HepG2 (cell line): ENCODE data around the gene TEKTIP1. TPM values are rescaled to one million over a fixed set of nuclear protein-coding genes. Genes with fewer than 3 reads are reported as not detected.

Experiments
- CCDC6 ChIP-seq: sonication (generic); formaldehyde crosslinking; IDR thresholded peaks from 2 replicates; pipeline ENCODE4 v1.8.1; 2022; ENCODE audit warnings: mild to moderate bottlenecking, missing genetic modification reagents, moderate library complexity
- CHD4 ChIP-seq: fragments of 200-600 bp; sonication (generic); IDR thresholded peaks from 2 replicates; pipeline ENCODE4 v1.7.0; 2017; ENCODE audit warnings: mild to moderate bottlenecking, low read length, borderline replicate concordance
- HDAC1 ChIP-seq: sonication (generic); formaldehyde crosslinking; IDR thresholded peaks from 2 replicates; pipeline ENCODE4 v1.5.1; 2020; ENCODE audit warnings: mild to moderate bottlenecking, missing genetic modification reagents
- HIVEP1 ChIP-seq: sonication (generic); formaldehyde crosslinking; IDR thresholded peaks from 2 replicates; pipeline ENCODE4 v1.4.0; 2020; ENCODE audit warnings: mild to moderate bottlenecking, missing genetic modification reagents
- MED13 ChIP-seq: sonication (generic); formaldehyde crosslinking; IDR thresholded peaks from 2 replicates; pipeline ENCODE4 v1.5.0; 2020; ENCODE audit warnings: missing genetic modification reagents
- NCOA1 ChIP-seq: sonication (generic); formaldehyde crosslinking; IDR thresholded peaks from 2 replicates; pipeline ENCODE4 v1.9.0; 2021; ENCODE audit warnings: missing genetic modification reagents
- PAX8 ChIP-seq: sonication (generic); formaldehyde crosslinking; IDR thresholded peaks from 2 replicates; pipeline ENCODE4 v1.8.0; 2022; ENCODE audit warnings: mild to moderate bottlenecking, missing genetic modification reagents, borderline replicate concordance
- SMAD1 ChIP-seq: sonication (generic); formaldehyde crosslinking; IDR thresholded peaks from 2 replicates; pipeline ENCODE4 v1.4.0; 2020; ENCODE audit warnings: missing genetic modification reagents, low read depth, mild to moderate bottlenecking, borderline replicate concordance
- ZKSCAN1 ChIP-seq: fragments of 150-350 bp; IDR thresholded peaks from 2 replicates; pipeline ENCODE4 v1.6.1; 2014; ENCODE audit warnings: low read length
- ZNF33B ChIP-seq: sonication (generic); formaldehyde crosslinking; IDR thresholded peaks from 2 replicates; pipeline ENCODE4 v1.5.1; 2020; ENCODE audit warnings: mild to moderate bottlenecking, missing genetic modification reagents
- ZNF501 ChIP-seq: sonication (generic); formaldehyde crosslinking; IDR thresholded peaks from 2 replicates; pipeline ENCODE4 v1.5.1; 2020; ENCODE audit warnings: mild to moderate bottlenecking, moderate library complexity, missing genetic modification reagents
- polyA plus RNA-seq, 8 experiments: library from polyadenylated mRNA; depleted of rRNA in 3 of 8; stranded (reverse) in 7 of 8; unstranded in 1 of 8; fragments of >200 nt; fragmentation: Illumina TruSeq in 4 of 8; extraction: Trizol in 4 of 8; gene quantifications; 2 replicates each; pipeline versions ENCODE4 v1.2.1 to v1.2.3, GENCODE V29; 2011 to 2016; ENCODE audit warnings: low read depth in 4 of 8, missing spikeins in 1 of 8, mixed read lengths in 1 of 8; ENCODE audit not compliant: insufficient read depth in 1 of 8
- total RNA-seq, 5 experiments: library from RNA; depleted of rRNA; stranded (reverse); fragments of >200 nt; fragmentation: Illumina TruSeq; extraction: Trizol; gene quantifications; 2 replicates each; pipeline ENCODE4 v1.2.3, GENCODE V29; 2016; ENCODE audit warnings: low read depth in 1 of 5
- TF ChIP-seq, protein P1 (sequence below): IDR thresholded peaks from 2 replicates; pipeline ENCODE4 v1.6.1; 2016; ENCODE audit warnings: low read depth
- TF ChIP-seq, protein P2 (sequence below): sonication (generic); formaldehyde crosslinking; IDR thresholded peaks from 2 replicates; pipeline ENCODE4 v1.5.0; 2020; ENCODE audit warnings: missing genetic modification reagents
- TF ChIP-seq, protein P3 (sequence below): IDR thresholded peaks from 2 replicates; pipeline ENCODE4 v1.6.1; 2018; ENCODE audit warnings: missing genetic modification reagents, mild to moderate bottlenecking, missing compliant biosample characterization
- TF ChIP-seq, protein P4 (sequence below): sonication (generic); formaldehyde crosslinking; IDR thresholded peaks from 2 replicates; pipeline ENCODE4 v1.4.0; 2020; ENCODE audit warnings: missing genetic modification reagents, low read depth, mild to moderate bottlenecking, borderline replicate concordance
- TF ChIP-seq, protein P5 (sequence below): sonication (generic); formaldehyde crosslinking; IDR thresholded peaks from 2 replicates; pipeline ENCODE4 v1.4.0; 2020; ENCODE audit warnings: missing genetic modification reagents
- TF ChIP-seq, protein P6 (sequence below): sonication (generic); formaldehyde crosslinking; IDR thresholded peaks from 2 replicates; pipeline ENCODE4 v1.5.1; 2020; ENCODE audit warnings: mild to moderate bottlenecking, missing genetic modification reagents, moderate library complexity

The TEKTIP1 gene
- total and polyA plus RNA-seq, 2 of the 13 experiments (the other 11 are each of a cell fraction or from before 2014, with no cell fraction given): not detected

DNA sequence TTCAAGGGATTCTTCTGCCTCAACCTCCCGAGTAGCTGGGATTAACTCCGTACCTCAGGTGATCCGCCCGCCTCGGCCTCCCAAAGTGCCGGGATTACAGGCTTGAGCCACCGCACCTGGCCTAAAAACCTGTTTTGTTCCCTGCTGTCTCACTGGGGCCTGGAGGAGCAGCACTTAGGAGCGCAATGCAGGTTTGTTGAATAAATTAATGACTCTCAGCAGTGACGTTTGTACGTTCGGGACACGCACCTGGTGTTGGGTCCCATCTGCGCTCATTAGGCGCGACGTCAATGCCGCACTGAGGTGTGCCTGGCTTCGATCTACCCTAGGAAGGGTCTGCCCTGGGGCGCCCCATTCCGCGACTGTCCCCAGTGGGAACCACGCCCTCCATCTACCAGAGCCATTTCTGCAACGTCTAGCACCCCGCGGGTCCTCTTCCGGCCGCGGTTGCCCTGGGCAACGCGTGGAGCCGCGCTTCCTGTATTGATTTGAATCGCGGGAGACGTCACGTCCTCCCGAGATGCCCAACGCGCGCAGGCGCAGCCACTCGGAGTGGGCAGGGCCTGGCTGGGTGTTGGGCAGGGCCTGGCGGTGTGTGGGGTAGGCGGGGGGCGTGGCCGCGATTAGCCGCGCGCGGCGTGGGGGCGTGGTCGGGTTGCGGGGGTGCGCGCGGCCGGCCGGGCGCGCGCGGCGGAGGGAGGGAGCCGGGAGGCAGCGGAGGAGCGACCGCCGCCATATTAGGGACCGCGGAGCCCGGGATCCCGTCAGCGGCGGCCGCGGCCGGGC is 33.2 kb upstream of the TEKTIP1 start, which contains the start of gene FZR1 (continued):
- TF ChIP-seq, protein P1, sequence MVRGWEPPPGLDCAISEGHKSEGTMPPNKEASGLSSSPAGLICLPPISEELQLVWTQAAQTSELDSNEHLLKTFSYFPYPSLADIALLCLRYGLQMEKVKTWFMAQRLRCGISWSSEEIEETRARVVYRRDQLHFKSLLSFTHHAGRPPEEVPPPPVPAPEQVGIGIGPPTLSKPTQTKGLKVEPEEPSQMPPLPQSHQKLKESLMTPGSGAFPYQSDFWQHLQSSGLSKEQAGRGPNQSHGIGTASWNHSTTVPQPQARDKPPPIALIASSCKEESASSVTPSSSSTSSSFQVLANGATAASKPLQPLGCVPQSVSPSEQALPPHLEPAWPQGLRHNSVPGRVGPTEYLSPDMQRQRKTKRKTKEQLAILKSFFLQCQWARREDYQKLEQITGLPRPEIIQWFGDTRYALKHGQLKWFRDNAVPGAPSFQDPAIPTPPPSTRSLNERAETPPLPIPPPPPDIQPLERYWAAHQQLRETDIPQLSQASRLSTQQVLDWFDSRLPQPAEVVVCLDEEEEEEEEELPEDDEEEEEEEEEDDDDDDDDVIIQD (CRISPR knock-in tag): 0 out of 2 replicates have a peak, but pooled peaks have one; percentile 41
- TF ChIP-seq ZNF33B (CRISPR knock-in tag): peak; percentile 42; the same call in 1 of the 2 replicates
- TF ChIP-seq SMAD1: no peak
- TF ChIP-seq, protein P2, sequence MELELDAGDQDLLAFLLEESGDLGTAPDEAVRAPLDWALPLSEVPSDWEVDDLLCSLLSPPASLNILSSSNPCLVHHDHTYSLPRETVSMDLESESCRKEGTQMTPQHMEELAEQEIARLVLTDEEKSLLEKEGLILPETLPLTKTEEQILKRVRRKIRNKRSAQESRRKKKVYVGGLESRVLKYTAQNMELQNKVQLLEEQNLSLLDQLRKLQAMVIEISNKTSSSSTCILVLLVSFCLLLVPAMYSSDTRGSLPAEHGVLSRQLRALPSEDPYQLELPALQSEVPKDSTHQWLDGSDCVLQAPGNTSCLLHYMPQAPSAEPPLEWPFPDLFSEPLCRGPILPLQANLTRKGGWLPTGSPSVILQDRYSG: no peak
- peak; percentile 60; the same call in 1 of the 2 replicates for TF ChIP-seq CHD4
- TF ChIP-seq ZKSCAN1: no peak
- TF ChIP-seq MED13 (CRISPR knock-in tag): no peak
- TF ChIP-seq, protein P3, sequence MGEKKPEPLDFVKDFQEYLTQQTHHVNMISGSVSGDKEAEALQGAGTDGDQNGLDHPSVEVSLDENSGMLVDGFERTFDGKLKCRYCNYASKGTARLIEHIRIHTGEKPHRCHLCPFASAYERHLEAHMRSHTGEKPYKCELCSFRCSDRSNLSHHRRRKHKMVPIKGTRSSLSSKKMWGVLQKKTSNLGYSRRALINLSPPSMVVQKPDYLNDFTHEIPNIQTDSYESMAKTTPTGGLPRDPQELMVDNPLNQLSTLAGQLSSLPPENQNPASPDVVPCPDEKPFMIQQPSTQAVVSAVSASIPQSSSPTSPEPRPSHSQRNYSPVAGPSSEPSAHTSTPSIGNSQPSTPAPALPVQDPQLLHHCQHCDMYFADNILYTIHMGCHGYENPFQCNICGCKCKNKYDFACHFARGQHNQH (CRISPR knock-in tag): peak; percentile 82
- TF ChIP-seq HIVEP1 (CRISPR knock-in tag): 0 out of 2 replicates have a peak, but pooled peaks have one; percentile 41
- TF ChIP-seq HDAC1 (CRISPR knock-in tag): peak; percentile 92
- TF ChIP-seq, protein P4, sequence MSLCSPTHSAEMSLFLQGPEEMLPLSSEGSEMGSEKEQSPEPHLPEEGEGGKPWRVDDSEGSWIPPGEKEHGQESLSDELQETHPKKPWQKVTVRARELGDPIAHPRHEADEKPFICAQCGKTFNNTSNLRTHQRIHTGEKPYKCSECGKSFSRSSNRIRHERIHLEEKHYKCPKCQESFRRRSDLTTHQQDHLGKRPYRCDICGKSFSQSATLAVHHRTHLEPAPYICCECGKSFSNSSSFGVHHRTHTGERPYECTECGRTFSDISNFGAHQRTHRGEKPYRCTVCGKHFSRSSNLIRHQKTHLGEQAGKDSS (CRISPR knock-in tag): 0 out of 2 replicates have a peak, but pooled peaks have one; percentile 43
- TF ChIP-seq ZNF501 (CRISPR knock-in tag): peak; percentile 74; the same call in 1 of the 2 replicates
- no peak for TF ChIP-seq PAX8 (CRISPR knock-in tag)
- TF ChIP-seq NCOA1 (CRISPR knock-in tag): no peak
- TF ChIP-seq, protein P5, sequence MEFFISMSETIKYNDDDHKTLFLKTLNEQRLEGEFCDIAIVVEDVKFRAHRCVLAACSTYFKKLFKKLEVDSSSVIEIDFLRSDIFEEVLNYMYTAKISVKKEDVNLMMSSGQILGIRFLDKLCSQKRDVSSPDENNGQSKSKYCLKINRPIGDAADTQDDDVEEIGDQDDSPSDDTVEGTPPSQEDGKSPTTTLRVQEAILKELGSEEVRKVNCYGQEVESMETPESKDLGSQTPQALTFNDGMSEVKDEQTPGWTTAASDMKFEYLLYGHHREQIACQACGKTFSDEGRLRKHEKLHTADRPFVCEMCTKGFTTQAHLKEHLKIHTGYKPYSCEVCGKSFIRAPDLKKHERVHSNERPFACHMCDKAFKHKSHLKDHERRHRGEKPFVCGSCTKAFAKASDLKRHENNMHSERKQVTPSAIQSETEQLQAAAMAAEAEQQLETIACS (CRISPR knock-in tag): peak; percentile 89
- TF ChIP-seq, protein P6, sequence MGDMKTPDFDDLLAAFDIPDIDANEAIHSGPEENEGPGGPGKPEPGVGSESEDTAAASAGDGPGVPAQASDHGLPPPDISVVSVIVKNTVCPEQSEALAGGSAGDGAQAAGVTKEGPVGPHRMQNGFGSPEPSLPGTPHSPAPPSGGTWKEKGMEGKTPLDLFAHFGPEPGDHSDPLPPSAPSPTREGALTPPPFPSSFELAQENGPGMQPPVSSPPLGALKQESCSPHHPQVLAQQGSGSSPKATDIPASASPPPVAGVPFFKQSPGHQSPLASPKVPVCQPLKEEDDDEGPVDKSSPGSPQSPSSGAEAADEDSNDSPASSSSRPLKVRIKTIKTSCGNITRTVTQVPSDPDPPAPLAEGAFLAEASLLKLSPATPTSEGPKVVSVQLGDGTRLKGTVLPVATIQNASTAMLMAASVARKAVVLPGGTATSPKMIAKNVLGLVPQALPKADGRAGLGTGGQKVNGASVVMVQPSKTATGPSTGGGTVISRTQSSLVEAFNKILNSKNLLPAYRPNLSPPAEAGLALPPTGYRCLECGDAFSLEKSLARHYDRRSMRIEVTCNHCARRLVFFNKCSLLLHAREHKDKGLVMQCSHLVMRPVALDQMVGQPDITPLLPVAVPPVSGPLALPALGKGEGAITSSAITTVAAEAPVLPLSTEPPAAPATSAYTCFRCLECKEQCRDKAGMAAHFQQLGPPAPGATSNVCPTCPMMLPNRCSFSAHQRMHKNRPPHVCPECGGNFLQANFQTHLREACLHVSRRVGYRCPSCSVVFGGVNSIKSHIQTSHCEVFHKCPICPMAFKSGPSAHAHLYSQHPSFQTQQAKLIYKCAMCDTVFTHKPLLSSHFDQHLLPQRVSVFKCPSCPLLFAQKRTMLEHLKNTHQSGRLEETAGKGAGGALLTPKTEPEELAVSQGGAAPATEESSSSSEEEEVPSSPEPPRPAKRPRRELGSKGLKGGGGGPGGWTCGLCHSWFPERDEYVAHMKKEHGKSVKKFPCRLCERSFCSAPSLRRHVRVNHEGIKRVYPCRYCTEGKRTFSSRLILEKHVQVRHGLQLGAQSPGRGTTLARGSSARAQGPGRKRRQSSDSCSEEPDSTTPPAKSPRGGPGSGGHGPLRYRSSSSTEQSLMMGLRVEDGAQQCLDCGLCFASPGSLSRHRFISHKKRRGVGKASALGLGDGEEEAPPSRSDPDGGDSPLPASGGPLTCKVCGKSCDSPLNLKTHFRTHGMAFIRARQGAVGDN: peak; percentile 85
- no peak; the same call in 1 of the 2 replicates for TF ChIP-seq CCDC6 (CRISPR knock-in tag)
